Measurements from ENCODE around the gene TPPP.

- TF ChIP-seq EZH2 (IDR thresholded peaks at IDR 0.05; ENCODE audit: borderline replicate concordance, insufficient read depth, low read depth, low read length, poor library complexity, severe bottlenecking) (no peak), CTCF (IDR thresholded peaks at IDR 0.05) (no peak)
Measured at GRCh38 chr5:684751-685216, 8.4 kb downstream of the TPPP start.

Data from B cell (primary cell).